Mucosa of stomach (tissue), 1 donor: Measurements from ENCODE around the gene KAT6B.
"Not testable (repeated sequence)": the region's sequence is repeated elsewhere in the genome, so short reads cannot be mapped to it uniquely, and the experiment has no call there.

Source experiments
- H3K27me3 ChIP-seq: one replicate; pipeline ENCODE4 v1.7.0; 2013; ENCODE audit warnings: mild to moderate bottlenecking, low read length; ENCODE audit not compliant: control insufficient read depth, insufficient read depth
- H3K36me3 ChIP-seq: one replicate; pipeline ENCODE4 v1.7.0; 2013; ENCODE audit warnings: low read length; ENCODE audit not compliant: control insufficient read depth, insufficient read depth
- H3K4me1 ChIP-seq: one replicate; pipeline ENCODE4 v1.7.0; 2013; ENCODE audit warnings: mild to moderate bottlenecking, low read length; ENCODE audit not compliant: control insufficient read depth, insufficient read depth
- H3K4me3 ChIP-seq: one replicate; pipeline ENCODE4 v1.7.0; 2013; ENCODE audit warnings: low read length
- H3K9ac ChIP-seq: one replicate; pipeline ENCODE4 v1.7.0; 2013; ENCODE audit warnings: mild to moderate bottlenecking, low read length, moderate library complexity
- H3K9me3 ChIP-seq: one replicate; pipeline ENCODE4 v1.7.0; 2013; ENCODE audit warnings: mild to moderate bottlenecking, low read length, moderate library complexity; ENCODE audit not compliant: control insufficient read depth
- donor health status: Pancreatic carcinoma.

The KAT6B gene

GRCh38 chr10:75051308-75051707 lies 224.9 kb downstream of the KAT6B start:
- H3K36me3 ChIP-seq, result no peaks in the 10 kb centered on the region

GRCh38 chr10:75055896-75056406 lies 229.6 kb downstream of the KAT6B start:
- H3K4me3 ChIP-seq, H3K36me3 ChIP-seq, H3K9ac ChIP-seq, H3K9me3 ChIP-seq, H3K27me3 ChIP-seq, H3K4me1 ChIP-seq: not testable (repeated sequence)

More at GRCh38 chr10:75051308-75051707, 224.9 kb downstream of the KAT6B start:
- Histone ChIP-seq H3K9ac (no peak overlapping the region), H3K27me3 (no peaks in the 10 kb centered on the region), H3K9me3 (no peaks in the 10 kb centered on the region), H3K4me3 (no peak overlapping the region), H3K4me1 (no peaks in the 10 kb centered on the region)

GRCh38 chr10:75057680-75058079 lies 231.3 kb downstream of the KAT6B start:
- H3K9me3 ChIP-seq, result no peaks in the 10 kb centered on the region
- H3K9ac ChIP-seq, result no peak overlapping the region
- no peaks in the 10 kb centered on the region for H3K27me3 ChIP-seq
- H3K4me3 ChIP-seq, result no peak overlapping the region
- no peaks in the 10 kb centered on the region for H3K36me3 ChIP-seq
- peaks cover 6% of the 10 kb centered on the region for H3K4me1 ChIP-seq

GRCh38 chr10:75058161-75058560 lies 231.8 kb downstream of the KAT6B start:
- no peak overlapping the region for H3K9ac ChIP-seq
- H3K27me3 ChIP-seq, result no peaks in the 10 kb centered on the region
- no peaks in the 10 kb centered on the region for H3K9me3 ChIP-seq
- peaks cover 6% of the 10 kb centered on the region for H3K4me1 ChIP-seq
- H3K36me3 ChIP-seq, result no peaks in the 10 kb centered on the region
- H3K4me3 ChIP-seq, result no peak overlapping the region

- Histone ChIP-seq H3K4me3 (no peak overlapping the region), H3K27me3 (no peaks in the 10 kb centered on the region), H3K9me3 (no peaks in the 10 kb centered on the region), H3K9ac (no peak overlapping the region), H3K36me3 (no peaks in the 10 kb centered on the region), H3K4me1 (peaks cover 6% of the 10 kb centered on the region)
These were observed 235.5 kb downstream of the KAT6B start for GRCh38 chr10:75061709-75062505.

GRCh38 chr10:75062506-75063299 lies 236.3 kb downstream of the KAT6B start:
- Histone ChIP-seq H3K9me3 (no peaks in the 10 kb centered on the region), H3K4me1 (peaks cover 6% of the 10 kb centered on the region), H3K36me3 (no peaks in the 10 kb centered on the region), H3K27me3 (no peaks in the 10 kb centered on the region), H3K4me3 (no peak overlapping the region), H3K9ac (no peak overlapping the region)

GRCh38 chr10:75063461-75064230 lies 237.2 kb downstream of the KAT6B start:
- Histone ChIP-seq H3K9me3 (no peaks in the 10 kb centered on the region), H3K4me3 (no peak overlapping the region), H3K27me3 (no peaks in the 10 kb centered on the region), H3K4me1 (peaks cover 6% of the 10 kb centered on the region), H3K9ac (no peak overlapping the region), H3K36me3 (no peaks in the 10 kb centered on the region)

GRCh38 chr10:75065076-75065475 lies 238.7 kb downstream of the KAT6B start:
- Histone ChIP-seq H3K4me1 (peaks cover 6% of the 10 kb centered on the region), H3K27me3 (no peaks in the 10 kb centered on the region), H3K9me3 (no peaks in the 10 kb centered on the region), H3K4me3 (no peak overlapping the region), H3K9ac (no peak overlapping the region), H3K36me3 (no peaks in the 10 kb centered on the region)

GRCh38 chr10:75066271-75066670 lies 239.9 kb downstream of the KAT6B start:
- no peak overlapping the region for H3K4me3 ChIP-seq
- no peaks in the 10 kb centered on the region for H3K27me3 ChIP-seq
- no peak overlapping the region for H3K9ac ChIP-seq
- peaks cover 6% of the 10 kb centered on the region for H3K4me1 ChIP-seq
- no peaks in the 10 kb centered on the region for H3K9me3 ChIP-seq
- H3K36me3 ChIP-seq, result no peaks in the 10 kb centered on the region

GRCh38 chr10:75067272-75067671 lies 240.9 kb downstream of the KAT6B start:
- no peak overlapping the region for H3K4me3 ChIP-seq
- H3K9me3 ChIP-seq, result no peaks in the 10 kb centered on the region
- H3K9ac ChIP-seq, result no peak overlapping the region

GRCh38 chr10:75068523-75068922 lies 242.1 kb downstream of the KAT6B start:
- Histone ChIP-seq H3K27me3 (no peaks in the 10 kb centered on the region), H3K9me3 (no peaks in the 10 kb centered on the region), H3K36me3 (no peaks in the 10 kb centered on the region), H3K9ac (no peak overlapping the region), H3K4me3 (no peak overlapping the region), H3K4me1 (no peaks in the 10 kb centered on the region)

More at GRCh38 chr10:75067272-75067671, 240.9 kb downstream of the KAT6B start:
- Histone ChIP-seq H3K27me3 (no peaks in the 10 kb centered on the region), H3K36me3 (no peaks in the 10 kb centered on the region), H3K4me1 (peaks cover 3% of the 10 kb centered on the region)
